Measurements from ENCODE around the gene WAPL. TPM values are rescaled to one million over a fixed set of nuclear protein-coding genes. Genes with fewer than 3 reads are reported as not detected.

Gene WAPL
- total and polyA plus RNA-seq, 2 of the 13 experiments (the other 11 are each of a cell fraction or from before 2014, with no cell fraction given): 13.2 to 43.5 TPM

- no peak for TF ChIP-seq MTERF4 (CRISPR knock-in tag; IDR thresholded peaks at IDR 0.05)
- no peak for TF ChIP-seq RNF219 (CRISPR knock-in tag; IDR thresholded peaks at IDR 0.05)
- no peak for TF ChIP-seq SIX1 (CRISPR knock-in tag; IDR thresholded peaks at IDR 0.05; ENCODE audit: borderline replicate concordance)
- TF ChIP-seq SKI (IDR thresholded peaks at IDR 0.05; ENCODE audit: partially characterized antibody): no peak
- TF ChIP-seq SYNCRIP (IDR thresholded peaks at IDR 0.05; ENCODE audit: insufficient read depth, low read depth, low read length): no peak
- no peak for TF ChIP-seq ARID5B (CRISPR knock-in tag; IDR thresholded peaks at IDR 0.05)
- no peak for TF ChIP-seq ZNF382 (CRISPR knock-in tag; IDR thresholded peaks at IDR 0.05; ENCODE audit: borderline replicate concordance)
- no peak for TF ChIP-seq ZSCAN12 (CRISPR knock-in tag; IDR thresholded peaks at IDR 0.05)
- TF ChIP-seq ZNF333 (CRISPR knock-in tag; IDR thresholded peaks at IDR 0.05; ENCODE audit: borderline replicate concordance): no peak
- TF ChIP-seq GMEB2 (CRISPR knock-in tag; IDR thresholded peaks at IDR 0.05; ENCODE audit: low read depth): no peak
- TF ChIP-seq ZNF253 (CRISPR knock-in tag; IDR thresholded peaks at IDR 0.05; ENCODE audit: borderline replicate concordance): no peak
- TF ChIP-seq SNRNP70 (IDR thresholded peaks at IDR 0.05; ENCODE audit: low read depth, low read length): no peak
- TF ChIP-seq TFDP1 (CRISPR knock-in tag; IDR thresholded peaks at IDR 0.05; ENCODE audit: borderline replicate concordance): peak; percentile 45; the same call in 1 of the 2 replicates
- no peak for TF ChIP-seq CERS6 (CRISPR knock-in tag; IDR thresholded peaks at IDR 0.05)
- TF ChIP-seq ZFP90 (CRISPR knock-in tag; IDR thresholded peaks at IDR 0.05; ENCODE audit: borderline replicate concordance): no peak
Measured at GRCh38 chr10:86520871-86521677, 518 bp downstream of the WAPL start (continued).
